T-cell (primary cell): ENCODE data around the gene MX2. TPM values are rescaled to one million over a fixed set of nuclear protein-coding genes. Genes with fewer than 3 reads are reported as not detected.

Source experiments
- ATAC-seq, 4 experiments: fragments of 200-7000 bp in 3 of 4; fragments of 150-1000 bp in 1 of 4; cut with Tn5 transposase; replicated peaks in 1 of 4; 1 replicate in 3 of 4; 2 replicates in 1 of 4; pipeline ENCODE4 v1.10.0; 2021; ENCODE audit warnings: moderate library complexity in 3 of 4, mild to moderate bottlenecking in 2 of 4, moderate number of reproducible peaks in 1 of 4
- CTCF ChIA-PET, 2 donors: fragments of 300-600 bp; sonication (Branson Sonifier 250); formaldehyde crosslinking; loops; one replicate each; lab custom pipeline; 2022; ENCODE audit warnings: antibody characterized with exemption in 2 of 2; lab: Charles Lee
- POLR2A ChIA-PET, 2 donors: fragments of 300-600 bp; sonication (Branson Sonifier 250); formaldehyde crosslinking; loops; one replicate each; lab custom pipeline; 2022; ENCODE audit warnings: antibody characterized with exemption in 2 of 2; lab: Charles Lee
- DNase-seq, 35 experiments: peaks; one replicate each; pipeline versions ENCODE4 v3.0.0 to v3.0.0-alpha.2; 2013 to 2023
- H3K27ac ChIP-seq: one replicate; pipeline ENCODE4 v1.5.1; 2013; ENCODE audit warnings: low read length
- H3K27me3 ChIP-seq, 2 experiments: replicated peaks in 1 of 2; 1 replicate in 1 of 2; 2 replicates in 1 of 2; pipeline versions ENCODE4 v1.6.1 to v1.7.0; 2013; ENCODE audit warnings: low read length in 1 of 2, mixed read lengths in 1 of 2; ENCODE audit not compliant: control insufficient read depth in 2 of 2, insufficient read depth in 2 of 2; ENCODE audit errors: extremely low read depth in 1 of 2
- H3K36me3 ChIP-seq, 2 donors: 1 replicate in 1 of 2; 2 replicates in 1 of 2; pipeline versions ENCODE4 v1.6.1 to v1.7.0; 2013; ENCODE audit warnings: low read length in 1 of 2; ENCODE audit not compliant: control insufficient read depth in 2 of 2, insufficient read depth in 1 of 2; ENCODE audit errors: extremely low read depth in 1 of 2
- H3K4me1 ChIP-seq, 2 experiments: 1 replicate in 1 of 2; 2 replicates in 1 of 2; pipeline versions ENCODE4 v1.6.1 to v1.7.0; 2013; ENCODE audit warnings: low read length in 2 of 2, mixed read lengths in 1 of 2; ENCODE audit not compliant: insufficient read depth in 2 of 2, control insufficient read depth in 1 of 2; ENCODE audit errors: extremely low read depth in 1 of 2
- H3K4me3 ChIP-seq, 2 donors: 1 replicate in 1 of 2; 2 replicates in 1 of 2; pipeline versions ENCODE4 v1.5.1 to v1.7.0; 2013; ENCODE audit warnings: mild to moderate bottlenecking in 2 of 2, low read length in 1 of 2, moderate library complexity in 1 of 2; ENCODE audit not compliant: control insufficient read depth in 1 of 2; ENCODE audit errors: extremely low read depth in 1 of 2
- H3K9me3 ChIP-seq: 2 replicates; pipeline ENCODE4 v1.7.0; 2013
- H3K27ac Mint-ChIP-seq, 2 donors: one replicate each; pipeline ENCODE4 v1.8.0; 2020 to 2021; ENCODE audit warnings: mild to moderate bottlenecking in 2 of 2, mixed read lengths in 2 of 2
- H3K27me3 Mint-ChIP-seq, 2 donors: one replicate each; pipeline ENCODE4 v1.8.0; 2021 to 2022; ENCODE audit warnings: mixed read lengths in 2 of 2
- H3K36me3 Mint-ChIP-seq: one replicate; pipeline ENCODE4 v1.8.0; 2021; ENCODE audit warnings: mixed read lengths
- H3K4me1 Mint-ChIP-seq, 3 donors: one replicate each; pipeline ENCODE4 v1.8.0; 2020 to 2022; ENCODE audit warnings: mixed read lengths in 3 of 3, mild to moderate bottlenecking in 1 of 3
- H3K4me3 Mint-ChIP-seq, 3 donors: one replicate each; pipeline ENCODE4 v1.8.0; 2020 to 2022; ENCODE audit warnings: mild to moderate bottlenecking in 3 of 3, mixed read lengths in 3 of 3, moderate library complexity in 3 of 3
- H3K9me3 Mint-ChIP-seq, 3 donors: one replicate each; pipeline ENCODE4 v1.8.0; 2020 to 2022; ENCODE audit warnings: mixed read lengths in 3 of 3
- WGBS: methylation state at CpG from one replicate; pipeline ENCODE4 v1.1.5; 2013; ENCODE audit warnings: missing lambda C conversion rate; ENCODE audit not compliant: insufficient coverage; 5-methylcytosine and 5-hydroxymethylcytosine counted together
- total RNA-seq, 35 experiments: library from RNA in 6 of 35; stranded (reverse) in 6 of 35; fragments of 120-200 nt in 1 of 35; gene quantifications; one replicate each; pipeline versions ENCODE4 v1.2.1 to v1.2.4 and lab custom pipeline; 2013 to 2026

Gene MX2
- total RNA-seq, 5 donors from 2014 or later (not counting 1 experiment from before 2014, with no cell fraction given), result 77.7 to 103 (median 81.8) TPM

DNA sequence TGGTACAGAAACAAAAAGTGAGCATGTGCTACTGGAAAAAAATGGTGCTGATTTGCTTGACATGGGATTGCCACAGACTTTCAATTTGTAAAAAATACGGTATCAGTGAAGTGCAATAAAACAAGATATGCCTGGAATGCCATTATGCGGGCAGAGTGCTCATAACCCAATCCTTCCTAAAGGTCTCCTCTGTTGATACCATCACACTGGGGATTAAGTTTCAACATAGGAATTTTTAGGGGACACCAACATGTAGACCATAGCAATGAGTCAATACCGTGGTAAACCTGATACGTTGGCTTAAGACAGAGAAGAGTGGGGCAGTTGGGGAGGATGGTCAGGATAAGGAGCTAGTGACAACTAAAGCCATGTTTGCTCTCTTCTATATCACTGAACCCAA lies 84.8 kb downstream of the MX2 start:
- POLR2A ChIA-PET, result no interaction called here
- no peaks in the 10 kb centered on the region for H3K9me3 ChIP-seq
- no peak overlapping the region for H3K27ac ChIP-seq
- no peaks in the 10 kb centered on the region for H3K27me3 Mint-ChIP-seq
- no peak for DNase-seq
- H3K4me1 ChIP-seq, result no peaks in the 10 kb centered on the region
- no peak overlapping the region for H3K4me3 Mint-ChIP-seq
- H3K27ac Mint-ChIP-seq, result no peak overlapping the region
- H3K36me3 ChIP-seq, result peaks cover 3 to 70% of the 10 kb centered on the region in 2 donors
- no peak overlapping the region for H3K4me3 ChIP-seq
- no peaks in the 10 kb centered on the region for H3K9me3 Mint-ChIP-seq
- H3K27me3 ChIP-seq, result no peaks in the 10 kb centered on the region
- ATAC-seq, result no peak
- no peaks in the 10 kb centered on the region for H3K4me1 Mint-ChIP-seq
- 100% methylated on average over 1 of the region's 4 CpGs for whole genome bisulfite sequencing
- H3K36me3 Mint-ChIP-seq, result peaks cover 83% of the 10 kb centered on the region
- CTCF ChIA-PET, result no interaction called here

DNA sequence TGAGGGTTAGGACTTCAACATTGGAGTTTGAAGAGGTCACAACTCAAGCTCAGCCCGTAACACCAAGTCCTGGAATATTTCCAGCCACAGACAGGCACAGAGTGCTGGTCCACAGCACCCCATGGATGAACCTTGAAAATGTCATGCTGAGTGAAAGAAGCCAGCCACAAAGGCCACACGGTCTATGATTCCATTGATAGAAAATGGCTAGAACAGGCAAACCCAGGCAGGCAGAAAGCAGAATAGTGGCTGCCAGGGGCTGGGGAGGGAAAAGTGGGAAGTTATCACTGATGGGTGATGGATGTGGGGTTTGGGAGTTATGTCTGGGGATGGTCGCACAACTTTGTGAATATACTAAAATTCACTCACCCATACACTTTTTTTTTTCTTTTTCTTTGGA lies 85.5 kb downstream of the MX2 start:
- Histone ChIP-seq H3K4me3 (no peak overlapping the region), H3K27ac (no peak overlapping the region), H3K36me3 (peaks cover 3 to 65% of the 10 kb centered on the region in 2 donors), H3K9me3 (no peaks in the 10 kb centered on the region), H3K4me1 (no peaks in the 10 kb centered on the region), H3K27me3 (no peaks in the 10 kb centered on the region)
- Mint-ChIP-seq H3K27ac (peak overlapping the region in 1 of 2 donors; percentile 61), H3K9me3 (no peaks in the 10 kb centered on the region), H3K27me3 (no peaks in the 10 kb centered on the region), H3K4me3 (no peak overlapping the region), H3K4me1 (no peaks in the 10 kb centered on the region), H3K36me3 (peaks cover 83% of the 10 kb centered on the region)
- ChIA-PET CTCF (no interaction called here), POLR2A (no interaction called here)
- DNase-seq (no peak), ATAC-seq (no peak)
- WGBS, result 100% methylated on average over 2 of the region's 3 CpGs

DNA sequence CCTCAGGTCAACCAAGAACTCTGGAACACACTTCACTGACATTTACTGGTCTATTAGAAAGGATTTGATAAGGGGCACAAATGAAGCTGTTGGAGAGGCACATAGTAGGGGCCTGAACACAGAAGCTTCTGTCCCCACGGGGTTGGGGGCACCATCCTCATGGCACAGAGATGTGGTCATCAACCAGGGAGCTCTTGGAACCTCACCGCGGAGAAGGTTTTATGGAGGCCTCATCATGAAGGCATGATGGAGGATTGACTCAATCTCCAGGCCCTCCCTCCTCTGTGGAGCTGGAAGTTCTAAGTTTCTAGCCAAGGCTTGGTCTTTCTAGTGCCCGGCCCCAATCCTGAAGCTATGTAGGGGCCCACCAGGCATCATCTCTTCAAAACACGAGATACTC lies 87.8 kb downstream of the MX2 start:
- ChIA-PET CTCF (no interaction called here), POLR2A (no interaction called here)
- H3K9me3 ChIP-seq, result no peaks in the 10 kb centered on the region
- no peaks in the 10 kb centered on the region for H3K4me1 ChIP-seq
- Mint-ChIP-seq H3K27ac (no peak overlapping the region), H3K36me3 (peaks cover 77% of the 10 kb centered on the region), H3K27me3 (no peaks in the 10 kb centered on the region), H3K4me3 (no peak overlapping the region), H3K4me1 (peaks cover 0 to 1% (median 0%) of the 10 kb centered on the region in 3 donors), H3K9me3 (no peaks in the 10 kb centered on the region)
- no peaks in the 10 kb centered on the region for H3K27me3 ChIP-seq
- H3K36me3 ChIP-seq, result peaks cover 7 to 67% of the 10 kb centered on the region in 2 donors
- ATAC-seq (no peak), DNase-seq (no peak)
- H3K27ac ChIP-seq, result no peak overlapping the region
- 100% methylated on average over 1 of the region's 5 CpGs for WGBS
- no peak overlapping the region for H3K4me3 ChIP-seq

DNA sequence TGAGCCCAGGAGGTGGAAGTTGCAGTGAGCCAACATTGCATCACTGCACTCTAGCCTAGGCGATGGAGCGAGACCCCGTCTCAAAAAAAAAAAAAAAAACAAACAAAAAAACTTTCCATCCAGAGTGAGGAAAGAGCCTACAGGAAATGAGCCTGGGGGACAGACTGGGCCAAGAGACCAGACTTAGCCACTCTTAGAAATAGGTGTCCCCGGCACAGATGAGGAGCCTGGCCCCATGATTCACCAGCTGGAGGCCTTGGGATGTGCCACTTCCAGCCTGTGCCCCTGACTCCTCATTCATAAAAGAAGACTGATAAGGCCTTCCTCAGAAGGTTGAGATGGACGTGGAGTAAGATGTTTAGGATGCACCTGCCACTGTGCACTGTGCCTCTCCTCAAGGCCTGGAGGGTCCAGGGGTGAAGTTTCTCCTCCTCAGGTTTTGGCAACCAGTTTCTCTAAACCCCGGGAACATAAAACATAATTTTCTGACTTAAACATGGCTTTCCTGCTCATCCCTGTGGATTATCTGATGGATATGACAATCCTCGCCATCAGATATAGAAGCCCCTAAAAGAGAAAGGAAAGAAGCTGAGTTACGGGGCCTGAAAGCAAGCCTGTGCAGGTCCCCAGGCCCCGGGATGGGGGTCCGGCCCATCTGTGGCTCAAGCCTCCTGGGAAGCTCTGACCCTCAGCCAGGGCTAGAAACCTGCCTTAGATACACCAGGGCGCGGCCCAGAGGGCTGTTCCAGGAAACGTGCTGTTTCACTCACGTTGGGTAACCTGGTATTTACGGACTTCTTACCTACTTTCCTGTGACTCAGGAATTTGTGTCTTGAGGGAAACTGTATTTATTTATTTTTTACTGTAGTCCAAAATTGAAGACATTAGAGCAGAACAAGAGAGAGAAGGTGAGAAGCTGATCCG lies 90.2 kb downstream of the MX2 start:
- H3K36me3 Mint-ChIP-seq, result peaks cover 68% of the 10 kb centered on the region
- no peaks in the 10 kb centered on the region for H3K27me3 ChIP-seq
- peak overlapping the region in 1 of 2 donors; percentile 44 for H3K27ac Mint-ChIP-seq
- no peaks in the 10 kb centered on the region for H3K27me3 Mint-ChIP-seq
- 99% methylated on average over 7 of the region's 16 CpGs for WGBS
- no peaks in the 10 kb centered on the region for H3K4me1 ChIP-seq
- peaks cover 7 to 59% of the 10 kb centered on the region in 2 donors for H3K36me3 ChIP-seq
- ChIA-PET POLR2A (no interaction called here), CTCF (no interaction called here)
- no peak overlapping the region for H3K4me3 Mint-ChIP-seq
- ATAC-seq, result no peak
- H3K27ac ChIP-seq, result no peak overlapping the region
- DNase-seq, result no peak
- H3K9me3 ChIP-seq, result no peaks in the 10 kb centered on the region
- peaks cover 0 to 1% (median 0%) of the 10 kb centered on the region in 3 donors for H3K4me1 Mint-ChIP-seq
- H3K4me3 ChIP-seq, result no peak overlapping the region
- H3K9me3 Mint-ChIP-seq, result no peaks in the 10 kb centered on the region

DNA sequence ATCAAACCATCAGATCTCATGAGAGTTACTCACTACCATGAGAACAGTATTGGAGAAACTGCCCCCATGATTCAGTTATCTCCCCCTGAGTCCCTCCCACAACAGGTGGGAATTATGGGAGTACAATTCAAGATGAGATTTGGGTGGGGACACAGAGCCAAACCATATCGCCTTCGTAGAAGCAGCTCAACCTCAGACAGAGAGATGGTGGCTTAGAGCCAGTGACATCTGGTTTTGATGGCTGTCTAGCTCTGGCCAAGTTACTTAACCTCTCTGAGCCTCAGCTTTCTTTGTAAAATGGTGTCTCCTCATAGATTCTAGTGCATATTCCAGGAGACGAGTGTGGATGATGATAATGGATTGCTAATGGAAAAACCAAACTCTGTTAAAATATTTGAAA lies 91.4 kb downstream of the MX2 start:
- Histone ChIP-seq H3K4me3 (no peak overlapping the region), H3K27ac (no peak overlapping the region), H3K27me3 (no peaks in the 10 kb centered on the region), H3K9me3 (no peaks in the 10 kb centered on the region), H3K4me1 (no peaks in the 10 kb centered on the region), H3K36me3 (peaks cover 11 to 56% of the 10 kb centered on the region in 2 donors)
- Mint-ChIP-seq H3K4me3 (no peak overlapping the region), H3K9me3 (no peaks in the 10 kb centered on the region), H3K36me3 (peaks cover 70% of the 10 kb centered on the region), H3K27ac (peak overlapping the region; percentile 63 to 69), H3K27me3 (no peaks in the 10 kb centered on the region), H3K4me1 (peaks cover 0 to 1% (median 0%) of the 10 kb centered on the region in 3 donors)
- DNase-seq (no peak), ATAC-seq (no peak)
- ChIA-PET POLR2A (no interaction called here), CTCF (interaction anchor here in 1 of 2 donors (0.5 kb wide), 1 partner anchor 9 kb away, joined by 8 read pairs; no protein-coding TSS in a partner anchor)
- 100% methylated on average over 3 of the region's 3 CpGs for WGBS

DNA sequence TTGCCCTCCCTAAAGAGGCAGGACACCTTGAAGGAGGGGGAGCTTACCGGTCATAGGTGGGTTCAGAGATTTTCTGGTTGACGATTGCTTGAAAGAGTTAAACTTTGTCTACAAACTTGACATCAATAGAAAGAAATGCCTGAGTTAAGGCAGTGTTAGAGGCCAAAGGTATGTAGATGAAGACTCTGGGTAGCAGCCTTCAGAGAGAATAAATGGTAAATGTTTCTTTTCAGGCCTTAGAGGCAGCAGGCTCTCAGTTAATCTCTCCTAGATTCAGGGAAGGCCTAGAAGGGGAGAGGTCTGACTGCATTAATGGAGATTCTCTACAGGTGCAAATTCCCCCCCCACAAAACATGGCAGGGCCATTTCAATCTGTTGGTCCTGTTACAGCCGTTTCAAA lies 91.9 kb downstream of the MX2 start:
- POLR2A ChIA-PET, result no interaction called here
- no peak for ATAC-seq
- Histone ChIP-seq H3K27ac (no peak overlapping the region), H3K9me3 (no peaks in the 10 kb centered on the region), H3K4me3 (no peak overlapping the region), H3K27me3 (no peaks in the 10 kb centered on the region), H3K36me3 (peaks cover 11 to 61% of the 10 kb centered on the region in 2 donors), H3K4me1 (no peaks in the 10 kb centered on the region)
- CTCF ChIA-PET, result no interaction called here
- Mint-ChIP-seq H3K27me3 (no peaks in the 10 kb centered on the region), H3K9me3 (no peaks in the 10 kb centered on the region), H3K4me3 (no peak overlapping the region), H3K27ac (peak overlapping the region; percentile 63 to 69), H3K36me3 (peaks cover 70% of the 10 kb centered on the region), H3K4me1 (peaks cover 0 to 1% (median 0%) of the 10 kb centered on the region in 3 donors)
- no peak for DNase-seq
- 60% methylated on average over 1 of the region's 3 CpGs for WGBS
